HG02852 (cell line): ENCODE data around the gene ARHGAP9.
A peak's percentile ranks its signal among the peaks of the same experiment; 100 is the strongest.
"Not testable (repeated sequence)": the region's sequence is repeated elsewhere in the genome, so short reads cannot be mapped to it uniquely, and the experiment has no call there.

ENCODE experiments used
- ATAC-seq: cut with Tn5 transposase; IDR thresholded peaks from one replicate; pipeline ENCODE4 v1.9.1; 2021; ENCODE audit warnings: mild to moderate bottlenecking, moderate library complexity; ENCODE audit not compliant: unreplicated experiment

ARHGAP9 gene

DNA sequence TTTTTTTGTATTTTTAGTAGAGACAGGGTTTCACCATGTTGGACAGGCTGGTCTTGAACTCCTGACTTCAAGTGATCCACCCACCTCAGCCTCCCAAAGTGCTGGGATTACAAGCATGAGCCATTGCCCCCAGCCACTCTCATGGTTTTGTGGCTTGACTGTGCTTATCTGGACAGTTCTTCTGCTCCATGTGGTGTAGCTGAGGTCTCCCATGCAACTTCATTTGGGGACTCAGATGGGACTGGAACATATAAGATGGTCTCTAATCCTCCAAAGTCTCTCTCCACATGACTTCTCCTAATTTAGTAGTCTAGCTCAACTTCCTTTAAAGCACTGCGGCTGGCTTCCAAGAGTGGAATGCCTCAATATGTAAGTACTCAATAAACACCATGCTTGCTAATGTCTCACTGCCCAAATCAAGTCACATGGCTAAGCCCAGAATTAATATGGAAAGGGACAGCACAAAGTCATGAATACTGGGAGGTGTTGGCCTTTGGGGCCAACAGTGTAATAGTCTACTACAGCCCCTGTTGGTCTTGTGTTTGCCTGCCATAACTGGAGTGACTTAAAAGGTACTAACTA, 37.7 kb downstream of the ARHGAP9 start:
- ATAC-seq = no peak

GRCh38 chr12:57441393-57441792, 38.3 kb downstream of the ARHGAP9 start:
- not testable (repeated sequence) for ATAC-seq

- ATAC-seq = no peak
These were observed 39.9 kb downstream of the ARHGAP9 start for GRCh38 chr12:57439762-57440266.

DNA sequence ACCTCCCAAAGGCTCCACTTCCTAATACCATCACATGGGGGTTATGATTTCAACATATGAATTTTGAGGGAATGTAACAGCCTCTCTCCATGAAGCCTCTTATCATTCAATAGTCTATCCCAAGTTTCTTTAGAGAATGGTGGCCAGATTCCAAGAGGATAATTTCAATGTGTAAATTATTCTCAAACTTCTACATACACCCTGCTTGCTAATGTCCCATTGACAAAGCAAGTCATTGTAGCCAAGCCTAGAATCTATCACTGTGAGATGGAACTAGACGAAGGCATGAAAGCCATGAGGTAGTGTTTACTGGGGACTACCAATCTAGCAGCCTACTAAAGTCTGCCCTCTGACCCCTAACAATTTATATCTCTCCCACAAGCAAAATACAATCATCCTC, 41.3 kb downstream of the ARHGAP9 start:
- ATAC-seq = no peak

- ATAC-seq = no peak
These were observed 44.4 kb downstream of the ARHGAP9 start for GRCh38 chr12:57435293-57435692.

DNA sequence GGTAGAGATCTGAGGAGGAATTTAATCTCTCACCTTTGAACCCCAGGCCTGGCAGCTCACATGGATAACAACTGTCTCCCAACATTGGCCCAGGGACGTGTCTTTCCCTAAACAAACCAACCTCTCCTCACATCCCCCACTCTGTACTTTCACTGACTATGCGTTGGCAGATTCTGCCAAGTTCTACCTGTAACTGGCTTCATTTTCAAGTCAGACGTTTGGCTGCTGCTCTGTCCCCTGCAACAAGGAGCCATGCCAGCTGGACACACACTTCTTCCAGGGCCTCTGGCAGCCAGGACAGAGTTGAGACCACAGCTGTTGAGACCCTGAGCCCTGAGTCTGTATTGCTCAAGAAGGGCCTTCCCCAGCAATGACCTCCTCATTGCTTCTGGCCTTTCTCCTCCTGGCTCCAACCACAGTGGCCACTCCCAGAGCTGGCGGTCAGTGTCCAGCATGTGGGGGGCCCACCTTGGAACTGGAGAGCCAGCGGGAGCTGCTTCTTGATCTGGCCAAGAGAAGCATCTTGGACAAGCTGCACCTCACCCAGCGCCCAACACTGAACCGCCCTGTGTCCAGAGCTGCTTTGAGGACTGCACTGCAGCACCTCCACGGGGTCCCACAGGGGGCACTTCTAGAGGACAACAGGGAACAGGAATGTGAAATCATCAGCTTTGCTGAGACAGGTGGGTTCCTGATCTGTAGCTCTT, 45.0 kb downstream of the ARHGAP9 start, which contains the start of gene INHBC:
TSS of gene INHBC (plus strand) at position 268 of the 707 bp plus-strand sequence. CDS start at position 371, 103 bp downstream.
- ATAC-seq = no peak

- no peak for ATAC-seq
These were observed 46.3 kb downstream of the ARHGAP9 start for GRCh38 chr12:57433370-57433769.

DNA sequence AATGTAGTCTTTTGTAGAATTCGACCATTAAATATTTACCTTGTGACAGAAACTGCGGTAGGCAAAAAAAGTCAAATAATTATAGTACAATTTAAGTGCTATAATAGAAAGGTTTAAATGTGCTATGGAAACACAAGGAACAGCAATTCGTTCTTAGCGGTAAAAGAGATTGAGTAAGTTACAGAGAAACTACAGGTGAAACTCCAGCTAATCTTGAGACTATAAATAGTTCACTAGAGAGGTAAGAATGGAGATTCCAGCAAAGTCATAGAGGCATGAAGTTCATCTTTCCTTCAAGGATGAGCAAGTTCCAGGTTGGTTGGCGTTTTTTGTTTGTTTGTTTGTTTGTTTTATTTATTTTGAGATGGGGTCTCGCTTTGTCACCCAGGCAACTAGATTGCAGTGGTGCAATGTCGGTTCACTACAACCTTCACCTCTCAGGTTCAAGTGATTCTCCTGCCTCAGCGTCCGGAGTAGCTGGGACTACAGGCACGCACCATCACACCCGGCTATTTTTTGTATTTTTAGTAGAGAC, 47.9 kb downstream of the ARHGAP9 start:
- no peak for ATAC-seq

DNA sequence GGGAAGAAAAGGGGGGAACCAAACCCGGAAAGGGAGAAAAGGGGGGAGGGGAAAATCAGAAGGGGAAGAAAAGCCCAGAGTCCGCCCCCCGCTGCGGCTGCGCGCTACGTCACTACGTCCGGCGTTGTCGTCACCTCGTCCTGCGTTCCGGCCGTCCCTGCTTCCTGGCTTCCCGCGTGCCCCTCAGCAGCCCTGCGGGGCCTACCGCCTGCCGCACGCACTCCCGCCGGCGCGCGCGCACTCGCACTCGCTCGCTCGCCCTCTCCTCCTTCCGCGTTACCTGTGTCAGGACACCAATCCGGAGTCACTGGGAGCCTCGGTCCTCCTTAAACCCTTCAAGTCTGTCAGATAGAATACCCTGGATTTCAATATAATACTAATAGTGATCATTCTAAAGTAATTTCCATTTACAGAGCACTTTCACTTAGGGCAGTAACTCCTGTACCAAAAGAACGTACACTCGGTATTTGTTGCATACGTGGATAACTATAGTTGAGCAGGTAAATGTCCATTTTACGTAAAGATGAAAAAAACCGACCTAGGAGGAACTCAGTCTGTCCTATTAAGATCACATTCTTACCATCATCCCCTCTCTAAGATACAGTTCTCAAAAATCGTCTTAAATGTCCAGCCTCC, 48.6 kb downstream of the ARHGAP9 start, which contains the start of gene R3HDM2:
TSS of gene R3HDM2 (minus strand) at position 113 of the 636 bp plus-strand sequence. CDS start 120,615 bp downstream, outside the sequence.
- ATAC-seq = peak; percentile 89

GRCh38 chr12:57430112-57430930, 49.3 kb downstream of the ARHGAP9 start:
- peak; percentile 51 for ATAC-seq

GRCh38 chr12:57429473-57430111, 50.1 kb downstream of the ARHGAP9 start:
- no peak for ATAC-seq

GRCh38 chr12:57428965-57429364, 50.7 kb downstream of the ARHGAP9 start:
- no peak for ATAC-seq

DNA sequence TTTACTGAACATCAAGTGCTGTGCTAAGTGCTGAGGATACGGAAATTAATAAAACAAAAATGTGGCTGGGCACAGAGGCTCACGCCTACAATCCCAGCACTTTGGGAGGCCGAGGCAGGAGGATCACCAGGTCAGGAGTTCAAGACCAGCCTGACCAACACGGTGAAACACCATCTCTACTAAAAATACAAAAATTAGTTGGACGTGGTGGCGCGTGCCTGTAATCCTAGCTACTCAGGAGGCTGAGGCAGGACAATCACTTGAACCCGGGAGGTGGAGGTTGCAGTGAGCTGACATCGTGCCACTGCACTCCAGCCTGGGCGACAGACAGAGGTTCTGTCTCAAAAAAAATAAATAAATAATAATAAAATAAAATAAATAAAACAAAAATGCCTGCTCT, 52.7 kb downstream of the ARHGAP9 start:
- ATAC-seq = not testable (repeated sequence)
